GM12872 (cell line): ENCODE results near the gene IQCE.

ENCODE experiments used
- TF ChIP-seq, protein P1 (sequence below): IDR thresholded peaks from 3 replicates; pipeline ENCODE4 v1.5.1; 2011; ENCODE audit warnings: low read depth, mild to moderate bottlenecking, low read length, moderate library complexity; ENCODE audit not compliant: insufficient read depth

The IQCE gene

GRCh38 chr7:2595258-2595860, 36.6 kb downstream of the IQCE start:
- TF ChIP-seq, protein P1, sequence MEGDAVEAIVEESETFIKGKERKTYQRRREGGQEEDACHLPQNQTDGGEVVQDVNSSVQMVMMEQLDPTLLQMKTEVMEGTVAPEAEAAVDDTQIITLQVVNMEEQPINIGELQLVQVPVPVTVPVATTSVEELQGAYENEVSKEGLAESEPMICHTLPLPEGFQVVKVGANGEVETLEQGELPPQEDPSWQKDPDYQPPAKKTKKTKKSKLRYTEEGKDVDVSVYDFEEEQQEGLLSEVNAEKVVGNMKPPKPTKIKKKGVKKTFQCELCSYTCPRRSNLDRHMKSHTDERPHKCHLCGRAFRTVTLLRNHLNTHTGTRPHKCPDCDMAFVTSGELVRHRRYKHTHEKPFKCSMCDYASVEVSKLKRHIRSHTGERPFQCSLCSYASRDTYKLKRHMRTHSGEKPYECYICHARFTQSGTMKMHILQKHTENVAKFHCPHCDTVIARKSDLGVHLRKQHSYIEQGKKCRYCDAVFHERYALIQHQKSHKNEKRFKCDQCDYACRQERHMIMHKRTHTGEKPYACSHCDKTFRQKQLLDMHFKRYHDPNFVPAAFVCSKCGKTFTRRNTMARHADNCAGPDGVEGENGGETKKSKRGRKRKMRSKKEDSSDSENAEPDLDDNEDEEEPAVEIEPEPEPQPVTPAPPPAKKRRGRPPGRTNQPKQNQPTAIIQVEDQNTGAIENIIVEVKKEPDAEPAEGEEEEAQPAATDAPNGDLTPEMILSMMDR, result no peak

- TF ChIP-seq, protein P1, result no peak
Observed at GRCh38 chr7:2596464-2597272, 37.9 kb downstream of the IQCE start.

GRCh38 chr7:2597273-2597640, 38.5 kb downstream of the IQCE start:
- TF ChIP-seq, protein P1, result no peak

GRCh38 chr7:2598154-2598823, 39.5 kb downstream of the IQCE start:
- TF ChIP-seq, protein P1, result no peak

GRCh38 chr7:2601065-2601464, 42.3 kb downstream of the IQCE start:
- TF ChIP-seq, protein P1, result no peak

GRCh38 chr7:2601907-2602306, 43.1 kb downstream of the IQCE start:
- TF ChIP-seq, protein P1, result no peak

- TF ChIP-seq, protein P1, result no peak
Observed at GRCh38 chr7:2602406-2603043, 43.7 kb downstream of the IQCE start.
